ENCODE data around the gene ZFYVE28. TPM values are rescaled to one million over a fixed set of nuclear protein-coding genes. Genes with fewer than 3 reads are reported as not detected.

The ZFYVE28 gene
- total and polyA plus RNA-seq, 2 of the 8 experiments (the other 6 are each of a cell fraction or from before 2014, with no cell fraction given), result 1.7 to 4.9 TPM

DNA sequence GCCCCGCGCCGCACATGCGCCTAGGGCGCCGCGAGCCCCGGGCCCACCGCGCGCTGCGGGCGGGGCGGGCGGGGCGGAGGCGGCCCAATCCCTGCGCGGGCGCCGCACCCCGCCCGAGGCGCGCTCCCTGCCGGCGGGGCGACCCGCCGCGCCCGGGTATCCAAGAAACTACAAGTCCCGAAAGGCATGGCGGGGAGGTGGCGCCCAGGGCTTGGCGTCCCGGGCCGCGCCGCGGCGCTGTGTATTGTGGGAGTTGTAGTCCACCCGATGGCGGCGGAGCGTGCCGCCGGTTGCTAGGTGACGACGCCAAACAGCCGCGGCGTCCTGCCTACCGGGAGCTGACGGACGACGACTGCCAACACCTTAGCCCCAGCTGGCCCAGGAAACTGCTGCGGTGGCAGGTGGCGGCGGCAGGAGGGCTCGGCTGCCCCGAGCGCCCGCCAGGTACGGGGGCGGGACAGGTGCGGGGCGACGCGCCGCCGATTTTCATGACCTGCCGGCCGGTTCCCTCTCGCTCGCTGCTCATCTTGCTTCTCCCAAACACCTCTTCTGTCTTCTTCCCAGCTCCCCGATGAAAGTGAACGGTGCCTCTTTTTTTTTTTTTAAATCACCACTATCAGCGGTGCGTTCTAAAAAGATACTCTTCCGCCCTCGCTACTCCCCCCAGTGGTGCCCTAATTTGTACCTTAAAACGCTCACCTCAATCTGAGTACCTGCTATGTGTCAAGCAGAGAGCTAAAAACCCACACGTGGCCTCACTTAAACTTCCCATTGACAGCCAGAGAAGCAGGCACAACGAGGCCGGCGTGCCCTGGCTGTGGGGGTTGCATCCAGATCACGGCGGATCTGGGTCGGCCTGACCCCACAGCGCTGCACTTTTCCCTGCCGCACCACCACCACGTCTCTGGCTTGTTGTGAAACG lies 466 bp upstream of the ZFYVE28 start, which contains the start of gene CFAP99 (continued):
- TF ChIP-seq USF2 (IDR thresholded peaks at IDR 0.05; ENCODE audit: low read length), result peak; percentile 34; the same call in 1 of the 2 replicates
- peak; percentile 51; the same call in 1 of the 2 replicates for TF ChIP-seq CHD2 (IDR thresholded peaks at IDR 0.05; ENCODE audit: low read length)
- TF ChIP-seq CREB1 (IDR thresholded peaks at IDR 0.05), result peak; percentile 96

Measured in H1 (cell line).